ENCODE measurements around the gene CAMK1G.

The CAMK1G gene

DNA sequence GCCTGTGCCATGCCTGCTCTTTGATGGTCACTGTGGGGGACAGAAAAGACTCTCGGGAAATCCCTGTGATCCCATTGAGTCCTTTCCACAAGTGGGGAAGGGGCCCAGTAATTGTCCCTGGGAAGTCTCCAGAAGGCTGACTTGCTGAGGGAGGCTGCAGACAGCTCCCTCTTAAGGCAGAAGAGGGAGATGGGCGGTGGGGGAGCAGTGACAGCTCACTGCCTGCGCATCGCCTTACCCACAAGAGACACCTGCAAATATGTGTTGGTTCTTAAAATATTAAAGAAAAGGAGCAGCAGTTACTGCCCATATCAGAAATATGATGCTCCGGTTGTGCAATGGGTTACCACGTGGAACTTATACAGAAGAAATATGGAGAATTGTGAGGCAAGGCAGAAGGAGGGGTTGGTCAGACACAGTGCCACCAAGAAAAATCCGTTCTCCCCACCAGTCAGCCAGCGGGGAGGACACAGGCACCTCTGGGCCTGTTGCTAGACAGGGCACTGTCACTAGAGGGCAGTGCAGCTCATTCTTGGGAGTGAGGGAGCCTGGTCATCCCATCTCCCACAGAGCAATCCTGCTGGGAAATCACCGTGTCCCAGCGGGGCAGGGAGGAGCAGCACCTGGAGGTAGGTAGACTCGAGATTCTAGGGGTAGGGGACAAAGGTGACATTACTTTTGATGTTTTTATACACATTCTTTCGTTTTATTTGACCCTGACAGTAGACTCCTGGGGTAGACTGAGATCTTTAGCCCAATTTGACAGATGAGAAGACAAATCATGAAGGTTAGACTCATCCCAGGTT, 6.9 kb upstream of the CAMK1G start:
- DNase-seq (ENCODE audit: extremely low read depth, low read depth) = peak; percentile 37
- no peak overlapping the region for H3K4me3 ChIP-seq (replicated peaks; ENCODE audit: low read depth, low read length)
- TF ChIP-seq, protein P1, sequence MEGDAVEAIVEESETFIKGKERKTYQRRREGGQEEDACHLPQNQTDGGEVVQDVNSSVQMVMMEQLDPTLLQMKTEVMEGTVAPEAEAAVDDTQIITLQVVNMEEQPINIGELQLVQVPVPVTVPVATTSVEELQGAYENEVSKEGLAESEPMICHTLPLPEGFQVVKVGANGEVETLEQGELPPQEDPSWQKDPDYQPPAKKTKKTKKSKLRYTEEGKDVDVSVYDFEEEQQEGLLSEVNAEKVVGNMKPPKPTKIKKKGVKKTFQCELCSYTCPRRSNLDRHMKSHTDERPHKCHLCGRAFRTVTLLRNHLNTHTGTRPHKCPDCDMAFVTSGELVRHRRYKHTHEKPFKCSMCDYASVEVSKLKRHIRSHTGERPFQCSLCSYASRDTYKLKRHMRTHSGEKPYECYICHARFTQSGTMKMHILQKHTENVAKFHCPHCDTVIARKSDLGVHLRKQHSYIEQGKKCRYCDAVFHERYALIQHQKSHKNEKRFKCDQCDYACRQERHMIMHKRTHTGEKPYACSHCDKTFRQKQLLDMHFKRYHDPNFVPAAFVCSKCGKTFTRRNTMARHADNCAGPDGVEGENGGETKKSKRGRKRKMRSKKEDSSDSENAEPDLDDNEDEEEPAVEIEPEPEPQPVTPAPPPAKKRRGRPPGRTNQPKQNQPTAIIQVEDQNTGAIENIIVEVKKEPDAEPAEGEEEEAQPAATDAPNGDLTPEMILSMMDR (IDR thresholded peaks at IDR 0.05; ENCODE audit: low read depth, low read length, missing control alignments) = peak; percentile 93

DNA sequence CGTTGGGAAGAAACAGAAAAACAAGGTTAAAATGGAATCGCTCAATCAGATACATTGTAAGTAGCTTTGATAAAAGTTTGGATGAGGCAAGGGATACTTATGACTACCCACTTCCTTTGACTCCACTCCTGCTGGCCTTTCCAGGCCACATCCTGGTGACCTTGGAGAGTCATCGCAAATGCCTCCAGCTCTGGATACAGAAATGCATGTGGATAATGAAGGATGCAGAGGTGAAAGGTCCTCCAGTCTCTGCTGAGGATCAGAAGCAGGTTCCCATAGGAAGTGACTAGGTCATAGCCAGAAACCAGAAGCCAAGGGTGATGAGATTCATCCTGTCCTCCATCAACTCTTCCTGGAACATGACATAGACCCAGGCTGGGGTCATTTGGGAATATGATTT, 6.2 kb upstream of the CAMK1G start:
- no peak for DNase-seq (ENCODE audit: extremely low read depth, low read depth)
- TF ChIP-seq, protein P1 (IDR thresholded peaks at IDR 0.05; ENCODE audit: low read depth, low read length, missing control alignments) = no peak
- no peak overlapping the region for H3K4me3 ChIP-seq (replicated peaks; ENCODE audit: low read depth, low read length)

GRCh38 chr1:209580577-209580976, 2.9 kb upstream of the CAMK1G start:
- H3K4me3 ChIP-seq (replicated peaks; ENCODE audit: low read depth, low read length) = no peak overlapping the region
- TF ChIP-seq, protein P1 (IDR thresholded peaks at IDR 0.05; ENCODE audit: low read depth, low read length, missing control alignments) = no peak
- DNase-seq (ENCODE audit: extremely low read depth, low read depth) = no peak

DNA sequence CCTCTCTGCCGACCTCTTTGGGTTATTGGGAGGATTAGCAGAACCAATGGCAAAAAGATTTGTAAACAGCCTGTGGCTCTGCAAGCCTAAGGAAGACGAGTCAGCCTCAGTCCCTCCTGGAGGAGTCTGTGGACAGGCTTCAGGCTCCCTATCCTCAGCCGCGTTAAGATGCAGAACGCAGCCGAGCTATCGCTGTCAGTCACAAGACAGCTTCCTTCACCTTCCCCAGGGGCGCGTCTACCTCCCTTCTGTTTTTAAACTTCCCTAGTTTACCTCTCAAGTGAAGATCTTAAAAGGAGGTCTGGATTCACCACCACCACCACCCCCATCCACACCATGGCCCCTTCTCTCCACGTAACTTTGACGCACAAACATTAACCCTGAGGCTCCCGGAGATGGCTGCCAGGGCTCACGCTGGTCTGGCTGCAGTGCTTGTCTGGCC, 738 bp downstream of the CAMK1G start:
- no peak overlapping the region for H3K4me3 ChIP-seq (replicated peaks; ENCODE audit: low read depth, low read length)
- DNase-seq (ENCODE audit: extremely low read depth, low read depth) = no peak
- TF ChIP-seq, protein P1 (IDR thresholded peaks at IDR 0.05; ENCODE audit: low read depth, low read length, missing control alignments) = no peak

- TF ChIP-seq, protein P1 (IDR thresholded peaks at IDR 0.05; ENCODE audit: low read depth, low read length, missing control alignments) = no peak
- DNase-seq (ENCODE audit: extremely low read depth, low read depth) = no peak
- no peak overlapping the region for H3K4me3 ChIP-seq (replicated peaks; ENCODE audit: low read depth, low read length)
Observed at GRCh38 chr1:209585197-209585596, 1.7 kb downstream of the CAMK1G start.

GRCh38 chr1:209585672-209586071, 2.2 kb downstream of the CAMK1G start:
- no peak for DNase-seq (ENCODE audit: extremely low read depth, low read depth)
- TF ChIP-seq, protein P1 (IDR thresholded peaks at IDR 0.05; ENCODE audit: low read depth, low read length, missing control alignments) = no peak
- H3K4me3 ChIP-seq (replicated peaks; ENCODE audit: low read depth, low read length) = no peak overlapping the region
